ENCODE data around the gene DBN1. TPM values are rescaled to one million over a fixed set of nuclear protein-coding genes. Genes with fewer than 3 reads are reported as not detected.

The DBN1 gene
- polyA plus RNA-seq, 2 of the 4 experiments (the other 2 are of a cell fraction), result 47.7 to 107 TPM

DNA sequence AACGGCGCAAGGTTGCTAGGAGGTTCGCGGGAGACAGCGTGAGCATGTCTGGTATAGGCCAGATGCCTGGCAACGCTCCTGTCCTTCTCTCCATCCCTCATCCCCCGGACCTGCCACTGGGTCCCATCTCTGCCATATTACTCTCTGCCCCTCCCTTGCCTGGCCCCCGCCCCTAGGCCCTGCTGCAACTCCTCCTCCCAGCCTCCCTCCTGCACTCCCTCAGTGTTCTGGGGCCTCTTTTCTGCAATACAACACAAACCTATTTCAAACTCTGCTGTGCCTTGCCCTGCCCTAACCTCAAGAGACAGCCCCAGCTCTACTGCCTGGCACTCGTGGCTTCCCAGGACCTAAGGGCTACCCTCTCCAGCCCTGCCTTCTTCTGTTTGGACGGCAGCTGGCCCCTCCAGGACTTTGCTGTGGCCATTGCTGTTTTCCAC, 8.9 kb upstream of the DBN1 start:
- ATAC-seq (peak in 1 of 2 experiments; percentile 7; a peak in 2 of 6 replicates), FAIRE-seq (no peak), DNase-seq (ENCODE audit: low read depth in 1 of 2, low spot score in 1 of 2) (no peak)
- TF ChIP-seq, protein P1, sequence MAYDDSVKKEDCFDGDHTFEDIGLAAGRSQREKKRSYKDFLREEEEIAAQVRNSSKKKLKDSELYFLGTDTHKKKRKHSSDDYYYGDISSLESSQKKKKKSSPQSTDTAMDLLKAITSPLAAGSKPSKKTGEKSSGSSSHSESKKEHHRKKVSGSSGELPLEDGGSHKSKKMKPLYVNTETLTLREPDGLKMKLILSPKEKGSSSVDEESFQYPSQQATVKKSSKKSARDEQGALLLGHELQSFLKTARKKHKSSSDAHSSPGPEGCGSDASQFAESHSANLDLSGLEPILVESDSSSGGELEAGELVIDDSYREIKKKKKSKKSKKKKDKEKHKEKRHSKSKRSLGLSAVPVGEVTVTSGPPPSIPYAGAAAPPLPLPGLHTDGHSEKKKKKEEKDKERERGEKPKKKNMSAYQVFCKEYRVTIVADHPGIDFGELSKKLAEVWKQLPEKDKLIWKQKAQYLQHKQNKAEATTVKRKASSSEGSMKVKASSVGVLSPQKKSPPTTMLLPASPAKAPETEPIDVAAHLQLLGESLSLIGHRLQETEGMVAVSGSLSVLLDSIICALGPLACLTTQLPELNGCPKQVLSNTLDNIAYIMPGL (CRISPR knock-in tag; IDR thresholded peaks at IDR 0.05; ENCODE audit: borderline replicate concordance), result no peak
- no peak for TF ChIP-seq CBX2 (IDR thresholded peaks at IDR 0.05; ENCODE audit: borderline replicate concordance, low read depth)
- no peak for TF ChIP-seq GATA3 (IDR thresholded peaks at IDR 0.05; ENCODE audit: borderline replicate concordance)
- no peak for TF ChIP-seq MAZ (IDR thresholded peaks at IDR 0.05; ENCODE audit: borderline replicate concordance, low read depth, low read length)
- no peak overlapping the region for H3K27ac ChIP-seq
- ChIA-PET CTCF (interaction anchor here (18.8 to 19.7 kb wide), 2 partner anchors 9 to 26 kb away, joined by 220 to 241 read pairs; no protein-coding TSS in a partner anchor), POLR2A (no interaction called here)
- WGBS (ENCODE audit: missing lambda C conversion rate), result 86% methylated on average over 10 of the region's 10 CpGs
- H3K9me3 ChIP-seq, result no peaks in the 10 kb centered on the region
- H3K4me3 ChIP-seq, result no peak overlapping the region
- H3K4me2 ChIP-seq, result no peak overlapping the region
- peaks cover 6% of the 10 kb centered on the region; the same call in 1 of the 3 replicates for H3K4me1 ChIP-seq

DNA sequence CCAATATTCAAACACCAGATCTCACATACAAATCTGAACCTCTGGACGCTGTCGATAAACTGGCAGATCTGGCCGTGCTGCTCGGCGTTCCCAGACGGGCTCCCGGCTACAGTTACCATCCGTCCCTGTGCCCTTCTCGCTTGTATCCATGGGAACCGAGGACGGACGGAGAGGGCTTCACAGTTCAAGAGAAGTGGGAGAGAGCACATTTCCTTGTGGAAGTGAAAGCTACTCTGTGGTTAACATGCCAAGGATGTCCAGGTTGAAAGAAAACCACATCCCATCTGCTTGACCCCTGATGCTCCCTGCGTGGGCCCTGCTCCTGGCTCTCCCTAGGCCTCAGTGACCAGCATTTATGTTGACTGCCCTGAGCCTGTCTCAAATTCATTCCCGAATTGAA, 6.3 kb upstream of the DBN1 start:
- CTCF ChIA-PET, result interaction anchor here (1.0 to 19.7 kb wide), 4 partner anchors 12 to 76 kb away, joined by 4 to 241 read pairs (median 124); no protein-coding TSS in a partner anchor
- Histone ChIP-seq H3K27ac (peak overlapping the region in 1 of 2 experiments; percentile 69; a peak in 2 of 6 replicates), H3K9me3 (no peaks in the 10 kb centered on the region), H3K4me1 (peaks cover 21% of the 10 kb centered on the region; the same call in 2 of the 3 replicates), H3K4me3 (no peak overlapping the region), H3K4me2 (no peak overlapping the region)
- 0 out of 5 replicates have a peak, but pooled peaks of 1 of the 2 experiments have one; percentile 0 for TF ChIP-seq JUN (IDR thresholded peaks at IDR 0.05)
- no peak for TF ChIP-seq SREBF2 (IDR thresholded peaks at IDR 0.05)
- ATAC-seq, result no peak
- WGBS (ENCODE audit: missing lambda C conversion rate), result 84% methylated on average over 14 of the region's 14 CpGs
- POLR2A ChIA-PET, result no interaction called here
- FAIRE-seq, result no peak
- DNase-seq (ENCODE audit: low read depth in 1 of 2, low spot score in 1 of 2), result no peak

DNA sequence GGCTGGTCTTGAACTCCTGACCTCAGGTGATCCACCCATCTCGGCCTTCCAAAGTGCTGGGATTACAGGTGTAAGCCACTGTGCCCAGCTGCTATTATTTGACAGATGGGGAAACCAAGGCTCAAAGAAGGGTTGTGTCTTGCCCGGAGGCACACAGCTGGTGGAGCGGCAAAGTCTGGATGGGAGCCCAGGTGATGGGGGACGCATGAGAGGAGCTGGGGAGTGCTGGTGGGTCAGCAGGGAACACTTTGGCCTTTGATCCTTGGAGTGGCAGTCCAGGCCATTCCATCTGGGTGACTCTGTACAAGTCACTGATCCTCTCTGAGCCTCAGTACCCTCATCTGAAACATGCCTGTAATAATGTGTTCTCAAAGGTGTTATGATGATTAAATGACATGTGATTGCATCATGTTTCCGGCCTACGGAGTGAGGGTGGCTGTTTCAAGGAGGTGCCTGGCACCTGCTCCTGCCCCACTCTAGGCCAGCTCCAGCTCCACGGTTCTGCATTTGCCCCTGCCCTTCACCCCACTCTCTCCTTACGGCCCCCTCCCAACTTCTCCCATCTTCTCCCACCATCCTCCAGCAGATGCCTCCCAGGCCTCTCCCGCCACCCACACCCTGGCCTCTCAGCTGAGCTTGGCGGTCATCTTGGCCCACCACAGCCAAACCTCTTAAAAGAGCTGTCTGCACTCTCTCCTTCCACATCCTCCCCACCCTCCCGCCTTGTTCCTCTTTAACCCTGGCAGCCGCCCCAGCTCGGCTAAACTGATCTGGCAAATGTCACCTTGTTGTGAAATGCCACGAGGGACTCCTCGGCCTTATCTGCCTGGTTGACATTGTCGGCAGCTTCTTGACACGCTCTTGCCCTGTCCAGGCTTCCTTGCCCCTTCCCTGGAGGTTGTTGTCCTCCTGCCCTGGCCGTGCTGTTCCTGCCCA, 5.5 kb upstream of the DBN1 start:
- no peak for FAIRE-seq
- POLR2A ChIA-PET, result interaction anchor here (0.6 to 1.2 kb wide), 2 partner anchors 16 to 18 kb away, joined by 3 to 4 read pairs; partner anchors contain the start of gene PDLIM7
- peaks cover 22% of the 10 kb centered on the region; the same call in 2 of the 3 replicates for H3K4me1 ChIP-seq

DNA sequence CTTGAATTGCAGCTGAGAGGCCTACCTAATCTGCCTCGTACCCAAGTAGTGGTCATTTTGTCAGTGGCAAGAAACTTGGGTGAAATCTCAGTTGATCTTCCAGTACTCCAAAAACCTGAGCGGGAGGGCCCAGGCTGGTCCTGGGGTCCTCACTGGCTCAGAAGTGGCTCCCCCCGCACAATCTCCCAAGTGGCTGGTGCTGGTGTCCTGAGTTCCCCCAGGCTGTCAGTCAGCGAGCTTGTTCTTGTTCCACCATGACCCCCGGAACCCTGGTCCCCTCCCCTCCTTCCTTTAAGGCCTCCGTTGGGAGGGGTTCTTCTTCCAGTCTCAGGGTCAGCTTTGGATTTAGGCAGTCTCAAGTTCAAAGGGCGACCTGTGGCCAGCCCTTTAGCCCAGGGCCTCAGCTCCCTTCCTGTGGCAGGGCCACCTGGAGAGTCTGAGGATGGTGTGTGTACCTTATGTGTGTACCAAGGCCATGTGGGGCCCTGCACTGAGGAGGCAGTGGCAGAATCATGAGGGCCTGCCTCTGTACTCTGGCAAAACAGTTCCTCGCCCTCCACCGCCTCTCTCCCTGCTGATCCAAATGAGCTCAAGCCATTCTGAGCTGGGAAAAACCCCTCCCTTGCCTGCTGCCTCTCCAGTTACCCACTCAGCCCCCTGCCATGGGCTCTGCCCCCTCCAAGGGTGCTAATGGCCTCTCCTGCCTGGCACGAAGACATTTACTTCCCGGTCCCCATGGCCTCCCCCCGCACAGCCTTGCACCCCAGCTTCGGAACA, 4.5 kb upstream of the DBN1 start:
- TF ChIP-seq EP300 (IDR thresholded peaks at IDR 0.05), result no peak
- TF ChIP-seq POLR2AphosphoS2 (conservative IDR thresholded peaks at IDR 0.05; ENCODE audit: low read length), result peak; percentile 62; the same call in 1 of the 2 replicates
- no peak for TF ChIP-seq MAZ (IDR thresholded peaks at IDR 0.05; ENCODE audit: borderline replicate concordance, low read depth, low read length)
- Histone ChIP-seq H3K9me3 (no peaks in the 10 kb centered on the region), H3K4me2 (no peak overlapping the region), H3K4me3 (no peak overlapping the region), H3K27ac (peak overlapping the region in 1 of 2 experiments; percentile 31; a peak in 2 of 6 replicates), H3K4me1 (peaks cover 25% of the 10 kb centered on the region; the same call in 2 of the 3 replicates)
- FAIRE-seq (no peak), ATAC-seq (peak in 1 of 2 experiments; percentile 2; a peak in 2 of 6 replicates), DNase-seq (ENCODE audit: low read depth in 1 of 2, low spot score in 1 of 2) (no peak)
- WGBS (ENCODE audit: missing lambda C conversion rate), result 87% methylated on average over 13 of the region's 13 CpGs
- POLR2A ChIA-PET, result interaction anchor here (0.6 to 1.2 kb wide), 2 partner anchors 17 to 19 kb away, joined by 3 to 4 read pairs; partner anchors contain the start of gene PDLIM7
- CTCF ChIA-PET, result interaction anchor here (1.2 to 19.7 kb wide), 8 partner anchors 9 to 87 kb away, joined by 3 to 241 read pairs (median 7); partner anchors contain the start of gene PDLIM7

More for the DNA sequence above, 5.5 kb upstream of the DBN1 start:
- DNase-seq (ENCODE audit: low read depth in 1 of 2, low spot score in 1 of 2), result no peak
- no peaks in the 10 kb centered on the region for H3K9me3 ChIP-seq
- TF ChIP-seq HDAC2 (IDR thresholded peaks at IDR 0.05), result no peak
- no peak for TF ChIP-seq FOSL2 (IDR thresholded peaks at IDR 0.05)
- TF ChIP-seq FOSL2 (CRISPR knock-in tag; IDR thresholded peaks at IDR 0.05), result no peak
- no peak; the same call in 1 of the 2 replicates for TF ChIP-seq POLR2AphosphoS2 (conservative IDR thresholded peaks at IDR 0.05; ENCODE audit: low read length)
- TF ChIP-seq GATA3 (IDR thresholded peaks at IDR 0.05; ENCODE audit: borderline replicate concordance), result no peak
- 0 out of 5 replicates have a peak, but pooled peaks of 1 of the 2 experiments have one; percentile 18 for TF ChIP-seq JUN (IDR thresholded peaks at IDR 0.05)
- TF ChIP-seq EP300 (IDR thresholded peaks at IDR 0.05), result no peak
- no peak overlapping the region for H3K4me2 ChIP-seq
- CTCF ChIA-PET, result interaction anchor here (0.6 to 19.7 kb wide), 8 partner anchors 10 to 817 kb away, joined by 3 to 241 read pairs (median 7); partner anchors contain the start of gene PDLIM7
- no peak; a peak in 1 of 6 replicates for ATAC-seq
- H3K4me3 ChIP-seq, result no peak overlapping the region
- 81% methylated on average over 18 of the region's 18 CpGs for WGBS (ENCODE audit: missing lambda C conversion rate)
- peak overlapping the region; percentile 22 to 69; a peak in 4 of 6 replicates for H3K27ac ChIP-seq

Measured in A549 (cell line).